Cerebellar cortex (tissue), 1 donor: ENCODE results near the gene ANK2.
A peak's percentile ranks its signal among the peaks of the same experiment; 100 is the strongest.

ENCODE experiments used
- DNase-seq: peaks from one replicate; pipeline ENCODE4 v3.0.0-alpha.2; 2015; ENCODE audit warnings: low spot score

The ANK2 gene

DNA sequence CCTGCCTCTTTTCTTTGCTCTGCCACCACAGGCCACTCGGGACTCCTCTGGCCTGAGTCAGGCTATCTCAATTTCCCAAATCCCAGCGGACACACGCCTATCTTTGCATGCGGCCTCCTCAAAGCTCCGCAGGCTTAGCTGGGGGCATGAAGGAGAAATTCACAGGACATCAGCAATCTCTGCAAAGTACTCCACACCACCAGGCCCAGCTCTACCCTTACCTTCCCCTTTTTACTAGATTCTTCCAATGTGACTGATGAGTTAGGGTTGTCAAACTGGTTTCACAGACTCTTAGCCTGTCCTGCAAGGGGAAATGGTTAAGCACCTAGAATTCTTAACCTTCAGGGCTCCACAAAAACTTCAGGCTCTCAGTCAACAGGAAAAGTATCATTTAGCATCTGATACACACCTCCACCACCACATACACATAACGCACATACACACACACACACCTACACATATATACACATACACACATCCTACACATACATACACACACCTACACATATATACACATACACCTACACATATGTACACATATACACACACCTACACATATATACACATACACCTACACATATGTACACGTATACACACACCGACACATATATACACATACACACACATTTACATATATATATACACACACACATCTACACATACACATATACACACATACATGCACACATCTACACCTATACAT, 349.1 kb downstream of the ANK2 start:
- no peak for DNase-seq

DNA sequence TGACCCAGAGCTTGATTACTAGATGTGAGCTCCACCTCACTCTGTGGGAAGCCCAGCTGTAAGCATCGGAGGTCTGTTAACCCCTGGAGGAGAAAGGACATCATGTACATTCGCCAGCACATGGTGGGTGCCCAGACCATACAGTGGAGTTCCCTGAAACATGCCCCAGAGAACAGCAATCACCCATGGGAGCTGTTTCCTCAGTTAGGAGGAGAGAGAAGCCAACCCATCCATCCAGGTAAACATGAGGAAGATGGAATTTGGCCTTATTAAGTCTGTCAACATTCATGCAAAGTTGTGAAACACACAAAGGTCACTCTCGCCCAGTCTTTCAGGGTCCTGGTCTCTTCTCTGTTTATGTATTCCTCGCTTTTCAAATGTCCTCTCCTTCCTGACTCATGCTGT, 354.7 kb downstream of the ANK2 start:
- DNase-seq = no peak

DNA sequence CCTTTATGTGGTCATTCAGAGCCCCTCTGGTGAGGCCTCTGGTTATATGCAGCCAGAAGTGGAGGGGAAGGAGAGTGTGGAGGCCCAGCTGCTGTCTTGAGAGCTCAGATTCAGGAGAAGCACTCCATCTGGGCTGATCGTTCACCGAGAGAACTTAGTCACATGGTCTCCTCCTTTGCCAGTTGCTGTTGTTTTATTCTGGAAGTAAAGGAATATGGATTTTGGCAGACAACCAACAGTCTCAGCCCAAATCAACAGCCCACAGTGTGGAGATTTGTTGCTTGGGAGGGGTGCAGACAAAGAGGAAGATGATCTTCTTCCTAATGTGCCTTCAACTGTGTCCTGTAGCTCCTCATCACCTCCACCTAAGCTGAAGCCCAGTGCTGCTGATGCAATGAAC, 355.4 kb downstream of the ANK2 start:
- no peak for DNase-seq

GRCh38 chr4:113405874-113406722, 356.6 kb downstream of the ANK2 start:
- DNase-seq = no peak

- peak; percentile 63 for DNase-seq
These were observed 357.2 kb downstream of the ANK2 start for GRCh38 chr4:113406723-113407016.

DNA sequence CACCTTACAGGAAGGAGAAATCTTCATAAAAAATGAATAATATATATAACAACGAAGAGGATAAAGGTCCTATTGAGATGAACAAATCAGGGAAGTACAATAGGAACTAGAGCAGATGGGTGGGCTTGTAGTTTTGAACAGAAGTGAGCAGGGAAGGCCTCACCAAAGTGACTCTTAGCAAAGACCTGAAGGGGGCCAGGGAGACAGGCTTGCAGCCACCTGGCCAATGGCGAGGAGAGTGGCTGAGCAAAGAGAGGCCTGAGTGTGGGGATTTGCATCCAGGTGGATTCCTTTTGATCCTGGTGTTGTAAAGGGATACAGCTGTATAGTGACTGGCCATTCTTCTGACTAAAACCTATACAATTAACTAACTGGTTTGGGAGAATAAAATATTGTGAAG, 358.0 kb downstream of the ANK2 start:
- no peak for DNase-seq

DNA sequence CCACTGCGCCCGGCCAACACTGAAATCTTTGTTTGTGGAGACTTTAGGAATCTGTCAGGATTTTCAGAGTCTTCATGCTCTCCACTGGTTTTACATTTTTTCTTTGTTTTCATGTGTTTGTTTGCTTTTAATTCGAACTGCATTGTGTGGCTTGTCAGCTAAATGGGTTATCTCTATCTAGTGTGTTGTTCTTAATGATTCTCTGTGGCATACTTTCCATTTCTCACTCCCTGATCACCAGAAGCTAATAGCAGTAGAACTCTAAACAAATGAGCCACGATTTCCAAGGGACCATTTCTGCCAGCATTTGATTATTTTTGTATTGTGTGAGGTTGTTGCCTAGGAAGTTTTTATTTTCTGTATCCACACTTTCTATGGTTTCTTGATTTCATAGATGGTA, 359.7 kb downstream of the ANK2 start:
- no peak for DNase-seq

DNA sequence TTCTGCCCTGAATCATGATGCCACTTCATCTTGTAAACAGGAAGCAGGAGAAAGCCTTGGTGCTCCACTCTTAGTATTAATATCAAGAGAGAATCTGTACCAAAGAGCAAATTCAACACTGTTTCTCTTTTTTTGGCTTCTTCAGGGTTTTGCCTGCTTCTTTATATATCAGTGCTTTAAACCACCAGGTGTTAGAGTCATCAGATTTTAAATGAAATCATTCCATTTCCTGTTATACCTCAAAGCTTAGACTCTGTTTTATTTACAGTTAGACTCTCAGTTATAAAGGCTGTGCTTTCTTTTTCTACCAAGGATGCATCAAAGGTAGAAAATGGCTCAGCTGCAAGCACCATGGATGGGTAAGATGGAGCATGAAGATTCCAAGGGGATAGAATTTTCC, 361.2 kb downstream of the ANK2 start:
- no peak for DNase-seq

DNA sequence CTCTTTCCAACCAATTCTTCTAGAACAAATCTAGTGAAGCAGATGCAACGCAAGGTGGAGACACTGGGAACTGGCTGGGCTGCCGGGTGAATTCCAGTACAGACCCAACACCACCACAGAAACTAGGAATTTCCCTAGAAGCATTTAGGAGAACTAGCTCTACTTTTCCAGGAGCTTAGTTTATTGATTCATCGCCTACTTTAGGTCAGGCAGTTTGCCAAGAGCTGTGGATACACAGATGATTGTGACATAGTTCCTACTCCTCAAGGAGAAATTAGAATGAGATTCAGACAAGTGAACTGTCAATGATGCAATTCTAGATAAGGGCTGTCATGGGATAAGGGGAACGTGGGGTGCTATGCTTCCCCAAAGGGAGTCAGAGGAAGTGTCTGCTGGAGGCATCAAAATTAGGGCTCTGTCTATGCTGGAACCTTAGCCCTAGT, 362.1 kb downstream of the ANK2 start:
- no peak for DNase-seq

DNA sequence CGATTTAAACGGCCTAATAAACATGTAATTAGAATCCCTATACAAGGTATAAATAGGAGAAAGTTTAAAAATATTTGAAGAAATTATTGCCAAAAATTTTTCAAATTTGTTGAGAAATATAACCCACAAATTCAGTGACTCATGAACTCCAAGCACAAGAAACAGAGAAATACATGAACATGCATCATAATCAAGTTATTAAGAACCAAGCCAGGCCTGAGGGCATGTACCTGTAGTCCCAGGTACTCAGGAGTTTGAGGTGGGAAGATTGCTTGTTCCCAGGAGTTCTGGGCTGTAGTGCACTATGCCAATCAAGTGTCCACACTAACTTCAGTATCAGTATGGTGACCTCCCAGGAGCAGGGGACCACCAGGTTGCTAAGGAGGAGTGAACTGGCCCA, 370.2 kb downstream of the ANK2 start:
- DNase-seq = no peak

DNA sequence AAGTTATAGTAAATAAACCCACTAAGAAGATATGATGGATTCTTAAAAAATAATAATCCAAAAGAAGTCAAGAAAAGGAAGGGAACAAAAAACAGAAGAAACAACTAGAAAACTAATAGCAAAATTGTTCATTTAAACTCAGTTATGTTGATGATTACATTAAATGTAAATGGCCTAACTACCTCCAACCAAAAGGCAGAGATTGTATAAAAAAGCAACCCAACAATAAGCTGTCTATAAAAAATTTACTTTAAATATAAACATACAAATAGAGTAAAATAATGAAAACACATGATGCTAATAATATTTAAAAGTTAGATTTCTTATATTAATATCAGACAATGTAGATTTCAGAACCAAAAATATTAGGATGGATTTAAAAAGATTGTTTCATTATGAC, 371.5 kb downstream of the ANK2 start:
- DNase-seq = no peak

DNA sequence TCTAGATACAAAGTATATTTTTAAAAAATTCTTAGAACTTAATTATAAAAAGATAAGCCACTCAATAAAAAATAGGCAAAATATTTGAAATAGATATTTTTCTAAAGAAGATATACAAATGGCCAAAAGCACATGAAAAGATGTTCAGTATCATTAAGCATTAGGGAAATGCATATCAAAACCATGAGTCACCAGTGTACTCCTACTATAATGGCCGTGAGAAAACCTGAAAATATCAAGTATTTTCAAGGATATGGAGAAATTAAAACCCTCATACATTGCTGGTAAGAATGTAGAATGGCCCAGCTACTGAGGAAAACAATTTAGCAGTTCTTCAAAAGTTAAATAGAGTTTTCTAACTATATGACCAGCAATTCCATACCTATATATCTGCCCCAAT, 374.2 kb downstream of the ANK2 start:
- no peak for DNase-seq

- DNase-seq = no peak
These were observed 383.7 kb downstream of the ANK2 start for GRCh38 chr4:113433116-113433515.
